HEK293T (cell line): ENCODE measurements around the gene FSTL4.

ENCODE experiments used
- CTCF ChIA-PET: fragments of 350-600 bp; formaldehyde crosslinking; extraction: SDS; loops from one replicate; lab custom pipeline; 2021; ENCODE audit warnings: antibody characterized with exemption, inconsistent platforms; lab: Yijun Ruan, JAX
- POLR2A ChIA-PET: fragments of 350-600 bp; formaldehyde crosslinking; extraction: SDS; loops from one replicate; lab custom pipeline; 2020; ENCODE audit warnings: antibody characterized with exemption, inconsistent platforms; lab: Yijun Ruan, JAX
- DNase-seq: peaks from one replicate; pipeline ENCODE4 v3.0.0; 2012; ENCODE audit warnings: mixed read lengths; ENCODE audit errors: extremely low spot score
- ARNT ChIP-seq: fragments of 450-650 bp; IDR thresholded peaks from 2 replicates; pipeline ENCODE4 v1.6.1; 2017; ENCODE audit warnings: mild to moderate bottlenecking
- BHLHE40 ChIP-seq: fragments of 450-650 bp; IDR thresholded peaks from 2 replicates; pipeline ENCODE4 v1.6.1; 2016; ENCODE audit warnings: mild to moderate bottlenecking, moderate library complexity, borderline replicate concordance
- CTBP1 ChIP-seq: fragments of 450-650 bp; IDR thresholded peaks from 2 replicates; pipeline ENCODE4 v1.6.1; 2016; ENCODE audit warnings: borderline replicate concordance
- ELF4 ChIP-seq: fragments of 450-650 bp; IDR thresholded peaks from 2 replicates; pipeline ENCODE4 v1.6.1; 2017; ENCODE audit warnings: antibody characterized with exemption
- FOXA1 ChIP-seq: fragments of 450-650 bp; IDR thresholded peaks from 2 replicates; pipeline ENCODE4 v1.6.1; 2016; ENCODE audit warnings: mild to moderate bottlenecking
- FOXK2 ChIP-seq: fragments of 450-650 bp; IDR thresholded peaks from 2 replicates; pipeline ENCODE4 v1.6.1; 2016; ENCODE audit warnings: mild to moderate bottlenecking
- FOXM1 ChIP-seq: fragments of 450-650 bp; IDR thresholded peaks from 2 replicates; pipeline ENCODE4 v1.6.1; 2017; ENCODE audit warnings: mild to moderate bottlenecking, borderline replicate concordance
- HDGF ChIP-seq: fragments of 450-650 bp; IDR thresholded peaks from 2 replicates; pipeline ENCODE4 v1.6.1; 2017; ENCODE audit warnings: antibody characterized with exemption, borderline replicate concordance
- L3MBTL2 ChIP-seq: fragments of 450-650 bp; conservative IDR thresholded peaks from 2 replicates; pipeline ENCODE4 v1.6.1; 2016; ENCODE audit warnings: mild to moderate bottlenecking
- LEF1 ChIP-seq: fragments of 450-650 bp; IDR thresholded peaks from 2 replicates; pipeline ENCODE4 v1.6.1; 2017; ENCODE audit warnings: mild to moderate bottlenecking, borderline replicate concordance
- NFRKB ChIP-seq: fragments of 450-650 bp; IDR thresholded peaks from 2 replicates; pipeline ENCODE4 v1.6.1; 2016; ENCODE audit warnings: mild to moderate bottlenecking, moderate library complexity
- SP1 ChIP-seq: fragments of 450-650 bp; IDR thresholded peaks from 2 replicates; pipeline ENCODE4 v1.6.1; 2017
- SUZ12 ChIP-seq: fragments of 450-650 bp; IDR thresholded peaks from 2 replicates; pipeline ENCODE4 v1.6.1; 2016; ENCODE audit warnings: mild to moderate bottlenecking
- TARDBP ChIP-seq: fragments of 450-650 bp; IDR thresholded peaks from 2 replicates; pipeline ENCODE4 v1.6.1; 2016
- ZNF384 ChIP-seq: fragments of 450-650 bp; IDR thresholded peaks from 2 replicates; pipeline ENCODE4 v1.6.1; 2016
- TF ChIP-seq, protein P1 (sequence below): fragments of 450-650 bp; IDR thresholded peaks from 2 replicates; pipeline ENCODE4 v1.6.1; 2016

The FSTL4 gene

DNA sequence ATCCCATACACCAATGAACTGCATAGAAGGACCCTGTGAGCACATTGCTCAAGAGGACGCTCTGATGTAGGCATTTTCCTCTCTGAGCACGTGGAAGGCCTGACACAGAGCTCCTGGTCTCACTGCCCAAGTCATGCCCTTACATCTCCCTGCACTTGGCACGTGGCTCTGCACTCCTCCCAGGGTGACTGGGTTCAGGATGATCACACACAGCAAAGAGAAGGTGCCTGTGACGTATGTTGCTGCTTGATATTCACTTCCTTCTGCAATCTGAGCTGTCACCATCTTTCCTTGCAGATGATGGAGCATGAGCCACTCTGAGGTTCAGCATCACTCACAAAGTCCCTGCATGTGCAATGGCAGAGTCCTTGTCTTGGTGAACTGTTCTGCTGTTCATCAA is 125.2 kb downstream of the FSTL4 start:
- no peak for DNase-seq
- POLR2A ChIA-PET = no interaction called here
- CTCF ChIA-PET = interaction anchor here (0.7 to 1.4 kb wide), 2 partner anchors 14 to 27 kb away, joined by 3 to 4 read pairs; no protein-coding TSS in a partner anchor

DNA sequence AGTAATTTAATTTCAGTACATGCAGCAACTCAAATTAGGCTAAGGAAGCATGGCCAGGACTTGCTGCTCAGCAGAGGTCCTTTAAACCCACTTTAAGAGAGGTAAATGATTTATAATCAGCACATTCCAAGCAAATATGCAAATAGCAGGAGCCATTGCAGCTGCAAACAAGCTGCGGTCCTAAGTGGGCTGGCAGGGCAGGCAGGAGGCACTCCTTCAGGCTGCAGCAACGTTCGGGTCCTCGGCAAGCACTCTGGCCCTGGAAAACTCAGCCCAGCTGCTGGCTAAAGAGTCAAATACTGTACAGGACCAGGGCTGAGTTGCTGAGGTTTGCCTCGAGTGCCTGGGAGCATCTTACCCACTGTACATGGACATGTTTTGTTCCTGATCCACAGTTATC is 126.9 kb downstream of the FSTL4 start:
- ChIA-PET POLR2A (no interaction called here), CTCF (no interaction called here)
- TF ChIP-seq SP1 (no peak), SUZ12 (no peak), L3MBTL2 (no peak), TARDBP (no peak), FOXA1 (no peak), ELF4 (no peak), HDGF (no peak), BHLHE40 (no peak), FOXK2 (no peak), LEF1 (no peak), FOXM1 (no peak)
- TF ChIP-seq, protein P1, sequence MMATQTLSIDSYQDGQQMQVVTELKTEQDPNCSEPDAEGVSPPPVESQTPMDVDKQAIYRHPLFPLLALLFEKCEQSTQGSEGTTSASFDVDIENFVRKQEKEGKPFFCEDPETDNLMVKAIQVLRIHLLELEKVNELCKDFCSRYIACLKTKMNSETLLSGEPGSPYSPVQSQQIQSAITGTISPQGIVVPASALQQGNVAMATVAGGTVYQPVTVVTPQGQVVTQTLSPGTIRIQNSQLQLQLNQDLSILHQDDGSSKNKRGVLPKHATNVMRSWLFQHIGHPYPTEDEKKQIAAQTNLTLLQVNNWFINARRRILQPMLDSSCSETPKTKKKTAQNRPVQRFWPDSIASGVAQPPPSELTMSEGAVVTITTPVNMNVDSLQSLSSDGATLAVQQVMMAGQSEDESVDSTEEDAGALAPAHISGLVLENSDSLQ = no peak

More for the DNA sequence above, 125.2 kb downstream of the FSTL4 start:
- no peak for TF ChIP-seq TARDBP
- no peak for TF ChIP-seq BHLHE40
- TF ChIP-seq, protein P1 = no peak
- TF ChIP-seq ZNF384 = no peak
- no peak for TF ChIP-seq ELF4
- no peak for TF ChIP-seq LEF1
- no peak for TF ChIP-seq FOXK2
- TF ChIP-seq FOXM1 = no peak
- TF ChIP-seq HDGF = no peak
- no peak for TF ChIP-seq NFRKB
- no peak for TF ChIP-seq SP1
- no peak for TF ChIP-seq CTBP1
- TF ChIP-seq SUZ12 = no peak
- TF ChIP-seq ARNT = no peak
- no peak for TF ChIP-seq FOXA1
- TF ChIP-seq L3MBTL2 = no peak

DNA sequence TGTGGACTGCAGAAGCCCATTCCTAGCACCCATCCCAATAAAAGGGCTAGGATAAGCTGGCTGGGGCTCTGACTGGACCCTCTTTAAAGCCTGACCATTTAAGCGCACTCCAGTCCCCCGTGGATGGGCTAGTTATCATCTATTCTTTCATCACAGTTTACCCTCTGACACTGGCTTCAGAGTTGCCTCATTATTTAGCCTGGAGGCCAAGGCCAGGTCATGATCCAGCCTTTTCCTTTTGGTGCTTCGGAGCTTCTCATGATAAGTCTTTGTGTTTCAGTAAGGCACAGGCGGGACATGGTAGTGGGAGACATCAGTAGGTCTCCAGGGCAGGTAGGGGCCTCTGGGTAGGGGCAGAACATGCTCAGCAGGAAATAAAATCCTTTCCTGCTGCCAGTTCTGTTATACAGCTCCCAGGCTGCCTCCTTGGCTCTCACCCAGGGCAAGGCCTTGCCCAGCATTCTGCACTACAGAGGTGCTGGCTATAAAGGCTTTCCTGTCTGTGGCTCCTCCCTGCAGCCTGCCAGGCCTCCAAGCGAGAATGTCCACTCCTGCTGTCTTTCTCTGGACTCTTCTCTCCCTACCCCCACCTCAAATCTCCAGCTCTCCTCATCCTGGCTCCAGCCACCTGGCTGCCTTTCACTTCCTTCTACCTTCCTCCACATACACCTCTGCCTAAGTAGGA is 128.8 kb downstream of the FSTL4 start:
- no peak for TF ChIP-seq LEF1
- TF ChIP-seq TARDBP = no peak
- no peak for TF ChIP-seq ZNF384
- no peak for TF ChIP-seq NFRKB
- no peak for TF ChIP-seq ELF4
- TF ChIP-seq FOXM1 = no peak
- TF ChIP-seq CTBP1 = no peak
- TF ChIP-seq ARNT = no peak
- no peak for TF ChIP-seq SP1
- TF ChIP-seq FOXA1 = no peak
- TF ChIP-seq FOXK2 = no peak
- TF ChIP-seq, protein P1 = no peak
- TF ChIP-seq SUZ12 = no peak
- no peak for TF ChIP-seq BHLHE40
- TF ChIP-seq L3MBTL2 = no peak
- TF ChIP-seq HDGF = no peak
- no peak for DNase-seq
- ChIA-PET CTCF (no interaction called here), POLR2A (no interaction called here)

More for the DNA sequence above, 126.9 kb downstream of the FSTL4 start:
- DNase-seq = no peak

DNA sequence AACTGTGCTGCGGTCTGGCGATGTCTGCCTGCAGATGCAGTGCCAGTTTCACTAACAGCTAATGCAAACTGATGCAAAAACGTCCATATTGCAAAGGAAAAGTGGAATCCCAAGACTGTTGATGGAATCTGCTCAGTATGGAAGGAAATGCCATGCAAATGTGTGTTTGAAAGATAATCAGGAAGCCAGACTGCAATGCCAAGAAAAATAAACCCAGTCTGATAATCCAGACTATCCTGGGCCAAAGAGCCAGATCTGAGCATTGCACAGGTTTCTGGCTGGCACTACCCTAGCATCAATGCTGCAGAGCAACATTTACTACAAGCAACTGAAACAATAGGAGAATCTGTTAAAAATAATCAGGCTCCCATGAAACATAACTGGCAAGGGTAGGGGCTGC is 130.3 kb downstream of the FSTL4 start:
- DNase-seq = no peak
- POLR2A ChIA-PET = no interaction called here
- CTCF ChIA-PET = no interaction called here
- TF ChIP-seq FOXA1 (no peak), TARDBP (no peak), HDGF (no peak), SUZ12 (no peak), LEF1 (no peak), ELF4 (no peak), ARNT (no peak), ZNF384 (no peak), CTBP1 (no peak), FOXK2 (no peak), L3MBTL2 (no peak), FOXM1 (no peak), NFRKB (no peak), SP1 (no peak), BHLHE40 (no peak)
- TF ChIP-seq, protein P1 = no peak

GRCh38 chr5:133480866-133481265 is 131.5 kb downstream of the FSTL4 start:
- CTCF ChIA-PET = no interaction called here
- POLR2A ChIA-PET = no interaction called here
- no peak for DNase-seq
- TF ChIP-seq L3MBTL2 (no peak), FOXK2 (no peak), ELF4 (no peak), ZNF384 (no peak), NFRKB (no peak), CTBP1 (no peak), SP1 (no peak), FOXA1 (no peak), HDGF (no peak), LEF1 (no peak), BHLHE40 (no peak), TARDBP (no peak), SUZ12 (no peak), FOXM1 (no peak), ARNT (no peak)
- TF ChIP-seq, protein P1 = no peak
